NCI-H2107 (cell line): ENCODE results near the gene SPATA7.
A peak's percentile ranks its signal among the peaks of the same experiment; 100 is the strongest.
"Not testable (repeated sequence)": the region's sequence is repeated elsewhere in the genome, so short reads cannot be mapped to it uniquely, and the experiment has no call there.

Source experiments
- DNase-seq: peaks from one replicate; lab custom pipeline; 2025; lab: John Stamatoyannopoulos, UW

SPATA7 gene

GRCh38 chr14:88385212-88386101 is at the start of gene SPATA7:
TSS of gene SPATA7 (plus strand) at chr14:88385657. CDS start at chr14:88385819, 162 bp downstream.
- peak; percentile 97 for DNase-seq

- DNase-seq: no peak
Measured at GRCh38 chr14:88340357-88340756, 45.1 kb upstream of the SPATA7 start.

GRCh38 chr14:88342980-88343379 is 42.5 kb upstream of the SPATA7 start:
- DNase-seq: no peak

- no peak for DNase-seq
Measured at GRCh38 chr14:88346048-88346639, 39.3 kb upstream of the SPATA7 start.

GRCh38 chr14:88348546-88348945 is 36.9 kb upstream of the SPATA7 start:
- DNase-seq: no peak

- peak; percentile 82 for DNase-seq
Measured at GRCh38 chr14:88351966-88352691, 33.3 kb upstream of the SPATA7 start.

GRCh38 chr14:88352698-88353097 is 32.8 kb upstream of the SPATA7 start:
- DNase-seq: peak; percentile 82

- no peak for DNase-seq
Measured at GRCh38 chr14:88354358-88354757, 31.1 kb upstream of the SPATA7 start.

- no peak for DNase-seq
Measured at GRCh38 chr14:88359500-88359899, 26.0 kb upstream of the SPATA7 start.

- no peak for DNase-seq
Measured at GRCh38 chr14:88363644-88364043, 21.8 kb upstream of the SPATA7 start.

- DNase-seq: no peak
Measured at GRCh38 chr14:88364710-88365413, 20.6 kb upstream of the SPATA7 start.

- DNase-seq: no peak
Measured at GRCh38 chr14:88369496-88369895, 16.0 kb upstream of the SPATA7 start.

- DNase-seq: no peak
Measured at GRCh38 chr14:88379706-88380343, 5.6 kb upstream of the SPATA7 start.

- no peak for DNase-seq
Measured at GRCh38 chr14:88380405-88380804, 5.1 kb upstream of the SPATA7 start.

GRCh38 chr14:88381634-88382033 is 3.8 kb upstream of the SPATA7 start:
- not testable (repeated sequence) for DNase-seq

- no peak for DNase-seq
Measured at GRCh38 chr14:88384718-88385117, 739 bp upstream of the SPATA7 start.

- DNase-seq: no peak
Measured at GRCh38 chr14:88386256-88386794, 868 bp downstream of the SPATA7 start.

- no peak for DNase-seq
Measured at GRCh38 chr14:88388741-88389282, 3.4 kb downstream of the SPATA7 start.

GRCh38 chr14:88392609-88393008 is 7.2 kb downstream of the SPATA7 start:
- DNase-seq: no peak

- no peak for DNase-seq
Measured at GRCh38 chr14:88411039-88411438, 25.6 kb downstream of the SPATA7 start.

- no peak for DNase-seq
Measured at GRCh38 chr14:88417594-88417993, 32.1 kb downstream of the SPATA7 start.
